Measurements from ENCODE around the gene SLAMF6. TPM values are rescaled to one million over a fixed set of nuclear protein-coding genes. Genes with fewer than 3 reads are reported as not detected.
"Not testable (repeated sequence)": the region's sequence is repeated elsewhere in the genome, so short reads cannot be mapped to it uniquely, and the experiment has no call there.

The SLAMF6 gene
- total RNA-seq, 2 experiments from 2014 or later: 42.8 to 43.9 TPM

DNA sequence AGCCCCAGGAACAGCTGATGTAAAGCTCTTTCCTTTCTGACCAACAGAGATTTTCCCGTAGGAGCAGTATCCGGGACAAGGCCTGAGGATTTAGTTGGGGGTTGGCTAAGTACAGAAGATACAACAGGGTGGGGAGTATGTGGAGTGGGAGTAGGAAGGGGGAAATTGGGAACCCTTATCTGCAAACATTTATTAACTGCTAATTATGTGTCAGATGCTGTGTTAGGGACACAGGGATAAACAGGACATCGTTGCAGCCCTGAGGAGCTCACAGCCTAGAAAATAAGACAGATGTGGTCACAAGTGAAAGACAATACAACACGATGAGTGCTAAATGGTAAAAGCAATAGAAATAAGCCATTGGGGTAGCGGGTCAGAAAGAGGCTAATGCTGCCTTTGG lies 44.3 kb upstream of the SLAMF6 start:
- Mint-ChIP-seq H3K4me1 (ENCODE audit: low read depth) (peaks cover 87% of the 10 kb centered on the region), H3K27me3 (no peaks in the 10 kb centered on the region), H3K27ac (peak overlapping the region; percentile 96), H3K9me3 (peaks cover 20% of the 10 kb centered on the region), H3K36me3 (ENCODE audit: low read depth) (peaks cover 61% of the 10 kb centered on the region), H3K4me3 (peak overlapping the region; percentile 51)
- TF ChIP-seq, protein P1, sequence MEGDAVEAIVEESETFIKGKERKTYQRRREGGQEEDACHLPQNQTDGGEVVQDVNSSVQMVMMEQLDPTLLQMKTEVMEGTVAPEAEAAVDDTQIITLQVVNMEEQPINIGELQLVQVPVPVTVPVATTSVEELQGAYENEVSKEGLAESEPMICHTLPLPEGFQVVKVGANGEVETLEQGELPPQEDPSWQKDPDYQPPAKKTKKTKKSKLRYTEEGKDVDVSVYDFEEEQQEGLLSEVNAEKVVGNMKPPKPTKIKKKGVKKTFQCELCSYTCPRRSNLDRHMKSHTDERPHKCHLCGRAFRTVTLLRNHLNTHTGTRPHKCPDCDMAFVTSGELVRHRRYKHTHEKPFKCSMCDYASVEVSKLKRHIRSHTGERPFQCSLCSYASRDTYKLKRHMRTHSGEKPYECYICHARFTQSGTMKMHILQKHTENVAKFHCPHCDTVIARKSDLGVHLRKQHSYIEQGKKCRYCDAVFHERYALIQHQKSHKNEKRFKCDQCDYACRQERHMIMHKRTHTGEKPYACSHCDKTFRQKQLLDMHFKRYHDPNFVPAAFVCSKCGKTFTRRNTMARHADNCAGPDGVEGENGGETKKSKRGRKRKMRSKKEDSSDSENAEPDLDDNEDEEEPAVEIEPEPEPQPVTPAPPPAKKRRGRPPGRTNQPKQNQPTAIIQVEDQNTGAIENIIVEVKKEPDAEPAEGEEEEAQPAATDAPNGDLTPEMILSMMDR (IDR thresholded peaks at IDR 0.05): no peak
- intact Hi-C loops (cut with micrococcal nuclease): no loop called here
- ChIA-PET CTCF (interaction anchor here (0.7 to 2.3 kb wide), 2 partner anchors 8 to 10 kb away, joined by 3 to 9 read pairs; no protein-coding TSS in a partner anchor), POLR2A (interaction anchor here (1.1 to 1.9 kb wide), 3 partner anchors 13 to 111 kb away, joined by 3 to 4 read pairs (median 3); no protein-coding TSS in a partner anchor)
- DNase-seq (no peak), ATAC-seq (no peak)

DNA sequence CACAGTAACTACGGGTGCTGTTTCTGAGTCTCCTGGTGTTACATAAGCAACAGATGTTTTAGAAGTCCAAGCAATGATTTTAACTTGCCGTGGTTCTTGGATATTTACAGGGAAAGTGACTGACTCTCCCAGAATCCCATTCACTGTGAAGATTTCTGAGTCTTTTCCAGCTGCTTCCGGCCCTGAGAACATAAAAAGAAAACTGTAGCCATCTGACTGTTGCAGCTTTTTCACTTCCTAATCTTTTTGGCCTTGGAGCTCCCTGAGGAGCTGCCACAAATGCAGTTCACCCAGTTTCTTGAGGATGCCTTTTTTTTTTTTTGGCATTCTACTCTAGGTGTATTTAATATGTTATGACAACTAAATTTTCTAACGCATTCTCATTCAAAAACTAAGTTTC lies 42.5 kb upstream of the SLAMF6 start:
- DNase-seq: no peak
- Mint-ChIP-seq H3K27ac (peak overlapping the region; percentile 96), H3K4me1 (ENCODE audit: low read depth) (peaks cover 89% of the 10 kb centered on the region), H3K36me3 (ENCODE audit: low read depth) (peaks cover 56% of the 10 kb centered on the region), H3K27me3 (no peaks in the 10 kb centered on the region), H3K4me3 (no peak overlapping the region), H3K9me3 (peaks cover 21% of the 10 kb centered on the region)
- no peak for ATAC-seq
- ChIA-PET CTCF (interaction anchor here (0.6 to 9.5 kb wide), 8 partner anchors 8 to 42 kb away, joined by 3 to 100 read pairs (median 4); partner anchors contain the start of gene SLAMF6), POLR2A (interaction anchor here (0.9 to 1.8 kb wide), 3 partner anchors 9 to 15 kb away, joined by 3 to 5 read pairs (median 3); no protein-coding TSS in a partner anchor)
- TF ChIP-seq, protein P1 (IDR thresholded peaks at IDR 0.05): no peak
- intact Hi-C loops (cut with micrococcal nuclease): no loop called here

DNA sequence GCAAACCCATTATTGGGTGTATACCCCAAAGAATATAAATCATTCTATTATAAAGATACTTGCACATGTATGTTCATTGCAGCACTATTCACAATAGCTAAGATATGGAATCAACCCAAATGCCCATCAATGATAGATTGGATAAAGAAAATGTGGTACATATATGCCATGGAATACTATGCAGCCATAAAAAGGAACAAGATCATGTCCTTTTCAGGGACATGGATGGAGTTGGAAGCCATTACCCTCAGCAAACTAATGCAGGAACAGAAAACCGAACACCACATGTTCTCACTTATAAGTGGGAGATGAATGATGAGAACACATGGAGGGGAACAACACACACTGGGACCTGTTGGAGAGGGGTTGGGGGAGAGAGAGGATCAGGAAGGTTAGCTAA lies 40.2 kb upstream of the SLAMF6 start:
- Mint-ChIP-seq H3K27ac (peak overlapping the region; percentile 34), H3K36me3 (ENCODE audit: low read depth) (peaks cover 63% of the 10 kb centered on the region), H3K4me1 (ENCODE audit: low read depth) (peaks cover 94% of the 10 kb centered on the region), H3K9me3 (peaks cover 29% of the 10 kb centered on the region)
- ChIA-PET POLR2A (interaction anchor here (0.8 to 1.6 kb wide), 2 partner anchors 12 to 44 kb away, joined by 3 to 4 read pairs; no protein-coding TSS in a partner anchor), CTCF (interaction anchor here (1.0 to 9.5 kb wide), 4 partner anchors 14 to 56 kb away, joined by 3 to 100 read pairs (median 6); no protein-coding TSS in a partner anchor)
- H3K4me3 Mint-ChIP-seq; ATAC-seq; intact Hi-C loops (cut with micrococcal nuclease); H3K27me3 Mint-ChIP-seq; DNase-seq: not testable (repeated sequence)

DNA sequence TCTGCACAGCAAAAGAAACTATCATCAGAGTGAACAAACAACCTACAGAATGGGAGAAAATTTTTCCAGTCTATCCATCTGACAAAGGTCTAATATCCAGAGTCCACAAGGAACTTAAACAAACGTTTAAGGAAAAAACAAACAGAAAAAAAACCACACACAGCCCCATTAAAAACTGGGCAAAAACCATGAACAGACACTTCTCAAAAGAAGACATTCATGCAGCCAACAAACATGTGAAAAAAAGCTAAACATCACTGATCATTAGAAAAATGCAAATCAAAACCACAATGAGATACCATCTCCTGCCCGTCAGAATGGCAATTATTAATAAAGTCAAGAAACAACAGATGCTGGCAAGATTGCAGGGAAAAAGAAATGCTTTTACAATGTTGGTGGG lies 39.7 kb upstream of the SLAMF6 start:
- CTCF ChIA-PET: interaction anchor here (2.3 to 9.5 kb wide), 2 partner anchors 16 to 56 kb away, joined by 6 to 100 read pairs; no protein-coding TSS in a partner anchor
- peaks cover 94% of the 10 kb centered on the region for H3K4me1 Mint-ChIP-seq (ENCODE audit: low read depth)
- peak overlapping the region; percentile 51 for H3K27ac Mint-ChIP-seq
- H3K36me3 Mint-ChIP-seq (ENCODE audit: low read depth): peaks cover 63% of the 10 kb centered on the region
- H3K9me3 Mint-ChIP-seq: peaks cover 29% of the 10 kb centered on the region
- DNase-seq; ATAC-seq; H3K27me3 Mint-ChIP-seq; intact Hi-C loops (cut with micrococcal nuclease); H3K4me3 Mint-ChIP-seq: not testable (repeated sequence)
- POLR2A ChIA-PET: interaction anchor here (0.8 to 1.6 kb wide), 2 partner anchors 13 to 44 kb away, joined by 3 to 4 read pairs; no protein-coding TSS in a partner anchor

DNA sequence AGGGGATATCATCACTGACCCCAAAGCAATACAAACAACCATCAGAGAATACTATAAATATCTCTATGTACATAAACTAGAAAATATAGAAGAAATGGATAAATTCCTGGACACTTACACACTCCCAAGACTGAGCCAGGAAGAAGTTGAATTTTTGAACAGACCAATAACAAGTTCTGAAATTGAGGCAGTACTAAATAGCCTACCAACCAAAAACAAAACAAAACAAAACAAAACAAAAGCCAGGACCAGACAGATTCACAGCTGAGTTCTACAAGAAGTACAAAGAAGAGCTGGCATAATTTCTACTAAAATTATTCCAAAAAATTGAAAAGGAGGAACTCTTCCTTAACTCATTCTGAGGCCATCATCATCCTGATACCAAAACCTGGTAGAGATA lies 37.8 kb upstream of the SLAMF6 start:
- POLR2A ChIA-PET: interaction anchor here (0.8 to 1.6 kb wide), 5 partner anchors 10 to 38 kb away, joined by 3 to 7 read pairs (median 4); partner anchors contain the start of gene SLAMF6
- peaks cover 58% of the 10 kb centered on the region for H3K36me3 Mint-ChIP-seq (ENCODE audit: low read depth)
- peak overlapping the region; percentile 95 for H3K27ac Mint-ChIP-seq
- ATAC-seq (no peak), DNase-seq (no peak)
- H3K4me3 Mint-ChIP-seq: peak overlapping the region; percentile 62
- H3K4me1 Mint-ChIP-seq (ENCODE audit: low read depth): peaks cover 82% of the 10 kb centered on the region
- H3K27me3 Mint-ChIP-seq: no peaks in the 10 kb centered on the region
- intact Hi-C loops (cut with micrococcal nuclease): loop anchor here (2.0 kb wide), 1 partner anchor 20 kb away; no protein-coding TSS in a partner anchor
- CTCF ChIA-PET: interaction anchor here (1.0 to 9.5 kb wide), 7 partner anchors 9 to 94 kb away, joined by 3 to 100 read pairs (median 8); no protein-coding TSS in a partner anchor
- H3K9me3 Mint-ChIP-seq: peaks cover 29% of the 10 kb centered on the region
- TF ChIP-seq, protein P1 (IDR thresholded peaks at IDR 0.05): no peak
